HG03571 (cell line): ENCODE results near the gene CELSR3.
A peak's percentile ranks its signal among the peaks of the same experiment; 100 is the strongest.

ENCODE experiments used
- ATAC-seq: cut with Tn5 transposase; IDR thresholded peaks from one replicate; pipeline ENCODE4 v1.9.1; 2021; ENCODE audit not compliant: unreplicated experiment

The CELSR3 gene

DNA sequence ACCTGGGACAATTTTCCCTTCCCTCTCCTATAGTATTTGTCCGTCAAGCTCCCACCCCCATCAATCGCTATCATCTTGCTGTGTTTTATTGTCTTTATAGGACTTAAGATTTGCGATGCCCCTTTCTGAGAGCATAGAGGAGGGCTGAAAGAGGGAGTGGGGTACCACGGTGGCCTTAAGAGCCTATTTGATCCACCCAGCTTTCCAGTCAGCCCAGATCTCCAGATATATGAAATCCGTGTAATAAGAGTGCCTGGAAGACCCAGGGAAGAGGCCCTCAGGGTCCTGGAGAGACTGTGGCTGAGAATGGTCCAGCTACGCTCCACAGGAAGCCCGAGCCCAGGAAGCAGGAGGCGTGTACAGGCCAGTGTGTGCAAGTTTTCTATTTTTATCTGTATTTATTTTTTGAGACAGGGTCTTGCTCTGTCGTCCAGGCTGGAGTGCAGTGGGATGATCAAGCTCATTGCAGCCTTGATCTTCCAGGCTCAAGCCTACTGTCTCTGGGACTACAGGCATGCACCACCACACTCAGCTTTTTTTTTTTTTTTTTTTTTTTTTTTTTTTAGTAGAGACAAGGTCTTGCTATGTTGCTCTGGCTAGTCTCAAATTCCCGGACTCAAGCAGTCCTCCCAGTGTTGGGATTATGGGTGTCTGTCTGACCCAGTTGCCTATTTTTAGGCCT, 24.0 kb upstream of the CELSR3 start:
- ATAC-seq = no peak

DNA sequence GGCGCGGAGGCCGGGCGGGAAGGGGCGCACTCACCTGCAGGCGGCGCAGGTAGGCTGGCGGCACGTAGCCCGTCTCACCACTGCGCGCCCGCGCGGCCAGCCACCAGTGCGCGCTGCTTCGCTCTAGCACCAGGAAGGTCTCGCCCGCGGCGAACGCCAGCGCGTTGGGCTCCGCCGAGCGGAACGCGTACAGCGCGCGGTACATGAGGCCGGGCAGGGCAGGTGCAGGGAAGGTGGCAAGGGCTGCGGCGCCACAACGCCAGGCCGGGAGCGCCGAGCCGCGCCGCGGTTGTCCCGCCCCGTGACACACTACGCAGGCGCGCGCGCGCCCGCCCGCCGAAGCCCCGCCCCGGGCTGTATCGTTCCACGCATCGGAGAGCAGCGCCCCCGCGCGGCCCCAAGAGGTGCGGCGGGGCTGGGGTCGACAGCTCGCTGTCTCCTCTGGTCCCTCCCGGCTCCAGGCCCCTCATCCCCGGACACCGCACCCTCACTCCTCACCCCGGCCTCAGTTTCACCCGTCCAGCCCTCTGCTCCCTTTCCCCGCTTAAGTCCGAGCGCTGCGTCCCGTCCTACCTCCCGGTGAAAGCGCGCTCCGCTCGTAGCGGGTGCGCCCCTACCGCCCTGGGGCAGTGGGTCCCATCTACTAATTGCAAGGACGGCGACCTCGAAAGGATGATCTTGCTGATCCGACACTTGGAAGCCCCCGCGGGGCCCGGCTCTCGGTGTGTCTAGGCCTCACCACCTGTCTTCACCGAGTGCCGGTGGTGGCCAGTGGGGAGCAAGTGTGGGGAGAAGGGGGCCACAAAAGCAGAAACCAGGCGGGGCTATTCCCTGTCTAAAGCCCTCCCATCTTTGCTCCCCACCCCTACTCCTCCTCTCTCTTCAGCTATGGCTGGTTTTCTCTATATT, 23.2 kb upstream of the CELSR3 start, which contains the start of gene NCKIPSD:
Gene NCKIPSD (minus strand): TSS at position 313 of the 909 bp plus-strand sequence. CDS start 108 bp downstream, at position 205.
- ATAC-seq = peak; percentile 79

DNA sequence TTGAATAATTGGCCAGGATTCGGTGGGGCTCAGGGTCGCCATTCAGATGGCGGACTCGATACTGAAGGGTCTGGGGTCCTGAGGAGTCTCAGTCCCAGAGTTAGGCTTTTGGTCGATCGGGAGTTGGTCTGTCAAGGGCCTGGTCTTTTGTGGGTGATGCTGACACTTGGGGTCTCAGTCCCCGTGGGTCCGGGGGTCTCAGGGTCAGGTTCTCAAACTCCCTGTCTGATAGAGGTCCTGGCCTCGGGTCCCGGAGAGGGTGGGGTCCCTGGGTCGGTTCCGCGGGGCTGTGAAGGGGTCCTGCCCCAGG, 22.6 kb upstream of the CELSR3 start:
- ATAC-seq = no peak

DNA sequence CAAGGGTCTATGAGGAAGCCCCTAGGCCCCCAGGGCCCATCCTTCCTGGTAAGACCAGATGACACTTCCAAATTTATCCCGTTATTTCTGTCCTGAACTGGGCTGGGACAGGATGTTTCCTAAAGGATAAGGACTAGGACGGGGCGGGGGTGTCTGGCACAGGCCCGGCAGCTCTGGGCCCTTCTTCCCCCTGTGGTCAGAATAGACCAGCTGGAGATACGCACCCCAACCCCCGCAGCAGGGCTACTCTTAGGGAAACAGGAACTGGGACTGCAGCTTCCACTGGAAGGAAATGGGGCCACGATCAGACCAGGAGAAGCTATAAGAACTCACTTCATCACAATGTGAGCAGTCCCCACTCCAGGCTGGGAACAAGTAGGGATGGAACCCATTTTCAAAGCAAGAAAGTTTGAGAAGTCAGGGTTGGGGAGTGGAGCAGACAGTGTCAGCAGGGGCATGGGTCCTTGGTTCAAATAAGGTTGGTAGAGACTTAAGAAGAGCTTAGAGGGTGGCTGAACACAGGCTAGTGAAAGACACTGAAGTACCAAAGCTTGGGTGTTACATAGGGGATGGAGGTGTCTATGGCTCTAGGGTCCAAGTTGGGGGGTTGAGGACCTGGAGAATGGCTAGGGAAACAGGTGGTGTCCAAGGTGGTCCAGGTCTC, 21.9 kb upstream of the CELSR3 start:
- ATAC-seq = no peak

DNA sequence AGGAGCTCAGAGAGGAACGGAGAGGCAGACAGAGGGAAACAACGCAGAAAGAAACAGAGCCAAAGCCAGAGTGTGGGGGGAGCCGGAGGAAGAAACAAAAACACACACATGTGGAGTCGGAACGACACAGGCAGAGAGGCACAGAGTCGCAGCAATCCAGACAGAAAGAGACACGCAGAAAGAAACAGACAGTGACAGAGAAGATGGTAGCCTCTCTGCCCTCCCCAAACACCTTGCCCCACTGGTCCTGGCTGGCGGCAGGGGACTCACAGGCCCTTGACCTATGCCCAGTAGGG, 21.3 kb upstream of the CELSR3 start:
- ATAC-seq = no peak

DNA sequence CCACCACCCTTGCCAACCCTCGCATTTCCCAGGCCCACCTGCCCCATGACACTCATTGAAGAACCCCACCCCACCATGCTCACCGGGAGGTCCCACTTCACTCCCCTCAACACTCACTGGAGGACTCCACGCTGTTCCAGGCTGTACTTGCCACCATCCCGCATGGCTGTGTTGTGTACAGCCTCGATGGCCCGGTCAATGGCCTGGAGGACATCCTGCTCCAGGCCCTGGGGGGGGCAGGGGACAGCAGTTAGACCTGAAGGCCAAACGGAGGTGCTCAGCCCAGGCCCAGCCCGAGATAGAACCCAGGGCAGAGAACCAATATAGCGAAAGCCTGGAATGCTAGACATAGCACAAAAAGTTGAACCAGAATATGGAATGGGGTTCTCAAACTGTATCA, 20.1 kb upstream of the CELSR3 start:
- no peak for ATAC-seq

DNA sequence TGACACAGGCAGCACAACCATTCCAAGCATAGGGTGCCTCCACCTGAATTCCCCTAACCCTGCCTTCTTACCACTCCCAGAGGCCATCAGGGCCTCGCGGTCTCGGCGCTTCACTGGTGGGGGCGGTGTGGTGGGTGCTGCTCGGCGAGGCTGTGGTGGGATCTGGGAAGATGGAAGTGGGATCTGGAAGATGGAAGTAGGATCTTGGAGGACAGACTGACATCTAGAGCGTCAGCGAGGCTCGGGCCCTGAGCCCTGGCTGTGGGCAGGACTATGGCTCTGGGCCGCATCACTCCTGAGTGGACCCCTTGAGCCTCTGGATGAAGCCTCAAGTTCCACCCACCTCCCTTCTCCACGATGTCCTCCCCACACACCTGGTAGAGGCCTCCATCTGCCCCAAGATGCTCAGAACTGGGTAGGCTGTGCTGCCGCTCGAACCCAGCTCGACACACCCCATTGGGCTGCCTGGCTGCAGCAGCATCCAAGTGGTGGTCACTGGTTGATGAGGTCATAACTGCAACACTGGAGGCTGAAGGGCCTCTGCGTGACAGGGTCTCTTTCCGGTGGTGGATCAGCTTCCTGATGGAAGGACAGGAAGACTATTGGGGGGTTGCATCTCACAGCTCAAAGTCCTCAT, 19.4 kb upstream of the CELSR3 start:
- no peak for ATAC-seq

DNA sequence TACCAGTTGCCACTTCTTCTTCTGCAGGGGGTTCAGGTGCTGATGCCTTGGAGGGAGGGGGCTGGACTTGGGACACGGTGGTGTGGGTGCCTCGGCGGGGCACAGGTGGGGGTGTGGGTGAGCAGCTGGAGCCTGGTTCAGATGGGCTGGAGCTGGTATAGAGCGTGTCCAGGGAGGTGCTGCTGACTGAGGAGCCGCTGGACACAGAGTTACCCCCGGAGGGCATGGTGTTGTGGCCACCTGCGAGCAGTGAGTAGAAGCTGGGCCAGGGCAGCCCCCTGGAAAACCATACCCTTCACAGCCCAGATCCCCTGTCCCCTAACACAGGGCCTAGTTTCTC, 18.8 kb upstream of the CELSR3 start:
- no peak for ATAC-seq

DNA sequence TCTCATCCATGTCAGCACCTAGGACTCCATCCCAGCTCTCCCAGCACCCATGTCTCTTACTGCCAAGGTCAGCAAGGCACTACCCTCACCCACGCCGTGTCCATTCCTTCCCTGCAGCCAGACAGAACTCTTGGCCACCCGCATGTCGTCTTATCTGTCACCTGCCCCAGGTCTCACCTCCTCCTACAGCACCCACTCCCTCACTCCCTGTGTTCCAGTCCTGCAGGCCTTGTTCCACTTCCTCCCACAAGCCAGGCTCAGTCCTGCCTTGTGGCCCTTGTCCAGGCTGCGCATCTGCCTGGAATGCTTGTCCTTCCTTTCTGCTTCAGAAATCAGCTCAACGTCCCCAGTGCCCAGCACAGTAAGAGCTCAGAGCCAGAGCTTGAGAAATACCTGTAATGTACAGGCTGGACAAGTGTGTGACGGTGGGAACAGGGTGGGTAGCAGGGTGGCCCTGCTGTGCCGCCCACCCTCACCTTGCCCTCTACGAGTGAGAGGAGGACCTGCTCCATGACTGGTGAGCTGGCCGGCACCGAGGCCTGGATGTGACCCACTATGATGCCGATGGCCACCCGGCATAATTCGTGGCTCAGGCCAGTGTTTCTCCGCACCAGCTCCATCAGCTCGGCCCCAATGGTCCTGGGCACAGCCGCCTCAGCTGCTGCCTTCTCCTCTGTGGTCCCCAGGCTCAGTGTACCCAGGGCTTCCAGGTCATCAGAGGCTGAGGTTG, 18.3 kb upstream of the CELSR3 start:
- no peak for ATAC-seq

DNA sequence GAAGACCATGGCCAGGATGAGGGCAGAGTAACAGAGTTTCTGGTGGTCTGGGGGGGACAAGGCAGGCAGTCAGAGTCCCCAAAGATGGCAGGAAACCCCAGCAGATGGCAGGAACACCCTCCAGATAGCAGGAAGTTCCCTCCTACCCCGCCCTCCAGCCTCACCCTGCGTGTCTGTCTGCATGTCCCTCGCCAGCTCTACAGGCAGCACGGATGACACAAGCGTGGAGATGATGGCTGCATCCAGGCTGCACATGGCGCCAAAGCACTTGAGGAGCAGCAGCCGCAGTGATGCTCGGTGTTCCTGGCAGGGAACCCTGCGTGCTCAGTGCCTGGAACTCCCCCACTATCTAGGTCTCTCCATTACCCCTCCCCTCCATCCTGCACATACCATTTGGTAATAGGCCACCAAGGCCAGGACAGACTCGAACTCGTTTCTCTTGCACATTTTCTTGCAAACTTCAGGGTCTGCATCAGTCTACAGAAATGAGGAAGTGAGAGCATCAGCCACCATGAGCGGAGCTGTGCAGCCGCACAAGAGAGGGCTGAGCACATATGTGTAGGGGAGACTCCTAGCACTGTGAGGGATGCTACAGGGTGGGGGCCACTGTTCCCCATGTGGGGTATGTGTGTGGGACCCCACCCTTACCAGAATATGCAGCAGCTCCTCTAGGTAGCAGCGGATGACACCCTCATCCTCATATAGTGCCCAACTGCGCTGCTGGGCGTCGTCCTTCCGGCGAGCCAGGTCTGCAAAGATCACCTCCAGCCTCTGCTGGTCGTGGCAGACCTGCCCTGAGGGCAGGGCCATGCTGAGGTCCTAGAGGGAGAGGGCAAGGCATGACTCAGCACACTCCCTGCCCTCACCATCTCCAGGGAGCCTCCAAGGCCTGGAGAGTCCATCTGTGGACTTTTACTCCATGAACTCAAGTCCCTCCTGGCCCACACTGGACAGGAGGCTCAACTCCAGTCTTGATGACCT, 17.0 kb upstream of the CELSR3 start:
- ATAC-seq = no peak

DNA sequence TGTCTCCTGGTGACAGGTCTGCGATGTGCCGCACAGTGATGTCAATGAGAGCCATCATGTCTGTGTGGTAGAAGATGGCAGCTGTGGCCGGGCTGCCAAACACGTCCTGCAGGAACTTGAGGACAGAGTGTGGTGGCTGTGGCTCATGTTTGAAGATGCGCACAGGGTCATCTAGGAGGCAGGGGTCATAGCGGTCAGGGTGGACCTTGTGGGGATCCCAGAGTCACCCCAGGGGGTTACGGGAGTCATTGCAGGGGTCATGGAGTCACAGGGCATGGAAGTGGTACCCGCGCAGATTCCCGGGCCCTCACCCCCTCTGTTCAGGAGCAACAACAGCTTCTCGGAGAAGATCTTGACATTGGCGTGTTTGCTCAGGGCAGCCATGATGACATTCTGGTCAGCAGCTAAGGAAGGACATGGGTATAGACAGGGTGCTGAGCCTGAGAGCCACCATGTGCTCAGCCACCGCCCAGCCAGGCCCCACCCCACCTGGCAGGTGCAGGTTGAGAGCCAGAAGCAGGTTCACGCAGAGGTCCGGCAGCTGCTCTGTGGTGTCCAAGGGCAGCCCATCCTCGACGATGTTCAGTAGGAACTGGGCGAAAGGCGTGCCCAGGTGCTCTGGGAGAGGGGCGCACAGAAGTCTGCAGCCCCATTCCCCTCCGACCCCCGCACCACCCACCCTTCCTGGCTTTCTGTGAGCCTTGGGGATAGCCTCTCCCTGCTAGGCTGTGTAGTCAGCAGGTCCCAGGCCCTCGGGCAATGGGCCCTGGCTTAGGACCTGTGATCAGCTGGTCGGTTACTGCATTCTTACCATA, 16.1 kb upstream of the CELSR3 start:
- no peak for ATAC-seq

DNA sequence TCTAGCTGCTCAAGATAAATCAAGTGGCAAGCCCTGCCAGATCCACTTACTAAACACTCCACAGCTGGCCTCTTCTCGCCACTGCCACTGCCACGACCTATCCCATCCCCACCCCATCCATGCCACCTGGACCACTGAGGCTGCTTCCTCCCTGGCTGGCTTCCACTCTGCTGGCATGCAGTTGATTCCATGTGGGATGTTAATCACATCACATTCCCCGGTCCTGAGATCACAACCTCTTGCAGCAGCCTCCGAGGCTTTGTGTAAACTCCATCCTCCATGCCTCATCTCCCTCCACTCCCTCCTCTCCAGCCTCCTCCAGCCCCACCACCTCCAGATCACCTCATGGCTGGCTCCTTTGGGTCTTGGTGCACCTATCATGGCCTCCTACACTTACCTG, 15.4 kb upstream of the CELSR3 start:
- ATAC-seq = no peak

DNA sequence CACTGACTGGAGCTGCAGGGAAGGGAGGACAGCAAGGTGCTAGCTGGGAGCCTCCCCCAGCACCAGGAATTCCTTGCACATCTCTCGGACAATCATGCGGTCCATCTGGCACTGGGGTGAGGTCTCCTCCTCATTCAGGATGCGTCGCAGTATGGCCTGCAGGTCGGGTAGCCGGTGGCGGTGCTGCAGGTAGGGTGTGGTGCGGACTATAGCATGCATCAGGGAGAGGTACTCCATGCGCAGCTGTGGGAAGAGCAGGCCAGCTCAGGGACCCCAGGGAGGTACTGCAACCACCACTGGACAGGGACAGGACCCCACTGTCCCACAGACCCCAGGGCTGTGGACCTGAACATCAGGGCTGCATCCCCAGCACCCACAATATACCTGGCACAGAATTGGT, 11.8 kb upstream of the CELSR3 start:
- no peak for ATAC-seq

DNA sequence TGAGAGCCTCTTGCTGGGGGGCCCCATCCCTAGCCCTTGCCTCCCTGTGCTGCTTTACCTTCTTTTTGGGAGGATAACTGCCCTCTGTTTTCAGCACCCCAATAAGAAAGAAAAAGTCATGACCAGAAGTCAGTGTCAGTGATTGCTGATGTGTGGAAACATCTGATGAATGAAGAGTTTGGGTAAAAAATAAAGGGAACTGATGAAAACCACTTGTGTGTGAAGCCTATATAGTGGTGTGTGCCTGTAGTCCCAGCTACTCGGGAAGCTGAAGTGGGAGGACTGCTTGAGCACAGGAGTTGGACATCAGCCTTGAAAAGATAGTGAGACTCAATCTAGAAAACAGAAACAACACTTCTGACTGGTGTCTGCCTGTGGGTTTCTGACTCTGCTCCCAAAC, 9.8 kb upstream of the CELSR3 start:
- no peak for ATAC-seq

DNA sequence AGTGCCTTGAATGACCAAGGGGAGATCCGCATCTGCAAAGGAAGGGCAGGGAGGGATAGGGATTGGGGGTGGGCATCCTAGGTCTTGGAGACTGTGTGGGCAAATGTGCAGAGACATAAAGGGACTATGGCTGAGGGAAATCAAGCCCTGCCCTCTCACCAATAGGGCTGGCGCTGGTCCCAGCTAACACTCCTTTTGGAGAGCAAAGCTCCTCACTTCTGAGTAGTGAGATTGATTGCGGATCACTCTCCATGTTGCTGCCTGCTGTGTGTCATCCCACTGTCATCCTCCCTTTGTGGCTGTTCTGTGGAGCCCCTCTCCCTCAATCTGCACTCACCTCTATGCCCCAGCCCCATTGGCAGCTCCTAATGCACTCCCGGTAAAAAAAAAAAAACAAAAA, 2.2 kb upstream of the CELSR3 start:
- no peak for ATAC-seq

DNA sequence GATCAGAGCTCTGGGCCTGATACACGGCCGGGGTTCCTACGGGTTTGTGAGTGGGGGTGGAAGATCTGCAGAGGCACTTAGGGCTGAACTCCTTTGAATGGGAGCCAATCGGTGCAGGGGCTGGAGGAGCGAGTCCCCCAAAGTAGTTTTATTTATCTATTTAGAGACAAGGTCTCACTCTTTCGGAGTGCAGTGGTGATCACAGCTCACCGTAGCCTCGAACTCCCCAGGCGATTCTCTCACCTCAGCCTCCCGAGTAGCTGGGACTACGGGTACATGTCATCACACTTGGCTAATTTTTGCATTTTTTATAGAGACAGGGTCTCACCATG, 1.6 kb upstream of the CELSR3 start:
- no peak for ATAC-seq

DNA sequence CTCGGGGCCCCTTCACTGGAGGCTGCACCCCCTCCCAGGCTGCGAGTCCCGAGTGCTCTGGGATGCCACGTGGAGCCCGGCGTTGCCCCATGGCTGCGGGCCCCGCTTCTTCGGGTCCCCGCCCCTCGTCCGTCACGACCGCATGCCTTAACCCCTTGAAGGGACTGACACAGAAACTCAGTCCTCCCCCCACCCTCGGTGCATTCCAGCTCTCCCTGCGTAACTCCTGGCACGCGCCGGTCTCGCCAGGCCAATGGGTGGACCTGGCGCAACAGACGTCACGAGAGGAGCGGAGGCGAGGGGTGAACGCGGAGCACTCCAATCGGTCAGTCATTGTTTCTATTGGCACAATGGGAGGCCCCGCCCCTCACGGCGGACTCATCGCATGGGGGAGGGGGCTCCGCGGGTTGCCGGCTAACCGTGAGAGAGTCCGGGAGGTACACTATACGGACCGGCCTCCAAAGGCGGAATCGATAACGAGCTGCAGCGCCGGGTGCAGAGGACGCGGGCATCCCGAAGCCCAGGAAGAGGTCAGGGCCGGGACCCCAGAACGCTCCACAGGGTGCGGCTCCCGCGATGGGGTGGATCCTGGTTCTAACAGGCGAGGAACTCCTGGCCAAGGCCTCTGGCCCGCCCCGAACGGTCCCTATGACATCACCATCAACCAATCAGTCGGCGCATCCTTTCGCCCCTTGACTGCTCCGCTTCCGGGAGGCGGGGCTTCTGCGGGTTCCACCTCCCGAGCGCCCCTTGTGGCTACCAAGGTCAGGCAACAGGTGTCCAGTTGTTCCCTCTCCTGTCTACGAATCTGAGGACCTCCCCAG, 1.0 kb upstream of the CELSR3 start:
- ATAC-seq = peak; percentile 70

DNA sequence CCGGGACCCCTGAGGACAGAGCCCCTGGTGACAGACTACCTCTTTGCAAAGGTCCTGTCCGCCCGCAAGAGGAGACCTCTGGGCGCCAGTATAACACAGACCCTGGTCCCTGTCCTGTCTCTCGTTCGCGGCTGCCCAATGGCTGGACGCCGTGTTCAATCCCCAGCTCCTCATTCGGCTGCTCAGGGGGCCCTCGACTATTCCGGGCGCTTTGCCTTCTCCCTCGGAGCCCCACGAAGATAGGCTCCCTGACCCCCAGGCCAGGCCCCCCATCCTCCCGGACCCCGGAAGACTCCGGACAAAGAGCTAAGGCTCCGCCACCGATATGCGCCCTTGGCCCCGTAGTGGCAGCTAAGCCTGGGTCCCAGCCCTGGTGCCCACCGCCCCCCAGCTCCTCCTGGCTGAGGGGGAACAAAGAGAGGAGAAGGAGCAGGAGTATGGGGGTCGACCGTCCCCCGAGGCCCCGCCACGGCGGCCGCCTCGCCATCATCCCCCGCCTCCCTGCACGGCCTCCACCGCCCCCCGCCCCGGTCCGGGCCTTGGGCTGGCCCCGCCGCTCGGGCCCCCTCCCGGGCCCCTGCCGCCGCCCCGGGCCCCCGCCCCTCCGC, 437 bp downstream of the CELSR3 start:
- ATAC-seq = no peak
